IMR-90 (cell line): Measurements from ENCODE around the gene TTC19. TPM values are rescaled to one million over a fixed set of nuclear protein-coding genes. Genes with fewer than 3 reads are reported as not detected.

Source experiments
- RFX5 ChIP-seq: IDR thresholded peaks from 2 replicates; pipeline ENCODE4 v1.8.0; 2012; ENCODE audit warnings: low read depth, mild to moderate bottlenecking, low read length, moderate library complexity
- polyA plus RNA-seq, 3 experiments: library from polyadenylated mRNA; depleted of rRNA; stranded (reverse); fragments of >200 nt; gene quantifications; 2 replicates each; pipeline ENCODE4 v1.2.3, GENCODE V29; 2012; ENCODE audit warnings: low replicate concordance in 1 of 3
- total RNA-seq: library from RNA; depleted of rRNA; stranded (reverse); fragments of >200 nt; gene quantifications from 2 replicates; pipeline ENCODE4 v1.2.3, GENCODE V29; 2012
- TF ChIP-seq, protein P1 (sequence below): conservative IDR thresholded peaks from 2 replicates; pipeline ENCODE4 v1.5.1; 2012; ENCODE audit warnings: mild to moderate bottlenecking, low read depth, low read length, improper control_type of control experiment

The TTC19 gene
- total and polyA plus RNA-seq, 2 of the 4 experiments (the other 2 are of a cell fraction), result 8.3 to 12.9 TPM

DNA sequence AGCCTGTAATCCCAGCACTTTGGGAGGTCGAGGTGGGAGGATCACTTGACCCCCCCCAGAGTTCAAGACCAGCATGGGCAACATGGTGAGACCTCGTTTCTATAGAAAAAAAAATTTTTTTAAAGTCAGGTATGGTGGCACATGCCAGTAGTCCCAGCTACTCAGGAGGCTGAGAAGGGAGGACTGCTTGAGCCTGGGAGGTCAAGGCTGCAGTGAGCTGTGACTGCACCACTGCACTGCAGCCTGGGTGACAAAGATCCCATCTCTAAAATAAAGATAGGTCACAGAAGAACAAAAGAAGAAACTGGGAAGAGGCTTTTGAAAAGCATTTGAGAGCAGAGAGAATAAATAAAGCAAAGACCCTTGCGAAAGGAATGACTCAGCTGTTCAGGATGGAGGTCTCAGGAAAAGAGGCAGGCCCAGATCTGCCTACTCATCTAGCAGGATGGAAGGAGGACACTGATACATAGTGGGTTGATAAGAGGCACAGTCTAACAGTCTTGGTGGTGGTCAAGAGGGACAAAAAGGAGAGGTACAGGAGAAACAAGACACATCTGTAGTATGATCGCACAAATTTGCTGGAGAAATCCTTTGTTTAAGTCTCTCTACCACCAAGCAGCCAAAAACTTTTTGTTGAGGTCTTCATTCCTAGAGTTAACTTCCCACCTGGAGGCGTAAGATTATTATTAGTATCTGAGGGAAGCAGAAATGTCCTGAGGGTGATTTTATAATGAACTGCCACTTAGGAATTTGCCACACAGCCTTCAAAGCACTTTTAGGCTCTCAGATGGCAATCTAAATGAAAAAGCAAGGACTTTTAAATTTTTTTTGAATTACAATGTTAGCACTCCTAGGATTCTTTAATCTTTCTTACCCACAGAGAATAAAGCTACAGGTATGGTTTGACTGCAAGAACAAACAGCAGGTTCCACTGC is 17.7 kb upstream of the TTC19 start (continued):
- TF ChIP-seq, protein P1, sequence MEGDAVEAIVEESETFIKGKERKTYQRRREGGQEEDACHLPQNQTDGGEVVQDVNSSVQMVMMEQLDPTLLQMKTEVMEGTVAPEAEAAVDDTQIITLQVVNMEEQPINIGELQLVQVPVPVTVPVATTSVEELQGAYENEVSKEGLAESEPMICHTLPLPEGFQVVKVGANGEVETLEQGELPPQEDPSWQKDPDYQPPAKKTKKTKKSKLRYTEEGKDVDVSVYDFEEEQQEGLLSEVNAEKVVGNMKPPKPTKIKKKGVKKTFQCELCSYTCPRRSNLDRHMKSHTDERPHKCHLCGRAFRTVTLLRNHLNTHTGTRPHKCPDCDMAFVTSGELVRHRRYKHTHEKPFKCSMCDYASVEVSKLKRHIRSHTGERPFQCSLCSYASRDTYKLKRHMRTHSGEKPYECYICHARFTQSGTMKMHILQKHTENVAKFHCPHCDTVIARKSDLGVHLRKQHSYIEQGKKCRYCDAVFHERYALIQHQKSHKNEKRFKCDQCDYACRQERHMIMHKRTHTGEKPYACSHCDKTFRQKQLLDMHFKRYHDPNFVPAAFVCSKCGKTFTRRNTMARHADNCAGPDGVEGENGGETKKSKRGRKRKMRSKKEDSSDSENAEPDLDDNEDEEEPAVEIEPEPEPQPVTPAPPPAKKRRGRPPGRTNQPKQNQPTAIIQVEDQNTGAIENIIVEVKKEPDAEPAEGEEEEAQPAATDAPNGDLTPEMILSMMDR, result no peak
- no peak for TF ChIP-seq RFX5
